SK-N-MC (cell line): Measurements from ENCODE around the gene COL12A1.

Experiments
- EZH2 ChIP-seq: fragments of 200-600 bp; sonication (generic); IDR thresholded peaks from one replicate; pipeline ENCODE4 v1.6.1; 2017; ENCODE audit warnings: antibody characterized with exemption
- POLR2AphosphoS5 ChIP-seq: IDR thresholded peaks from 2 replicates; pipeline ENCODE4 v1.6.1; 2012; ENCODE audit warnings: mild to moderate bottlenecking, low read depth, low read length, borderline replicate concordance

DNA sequence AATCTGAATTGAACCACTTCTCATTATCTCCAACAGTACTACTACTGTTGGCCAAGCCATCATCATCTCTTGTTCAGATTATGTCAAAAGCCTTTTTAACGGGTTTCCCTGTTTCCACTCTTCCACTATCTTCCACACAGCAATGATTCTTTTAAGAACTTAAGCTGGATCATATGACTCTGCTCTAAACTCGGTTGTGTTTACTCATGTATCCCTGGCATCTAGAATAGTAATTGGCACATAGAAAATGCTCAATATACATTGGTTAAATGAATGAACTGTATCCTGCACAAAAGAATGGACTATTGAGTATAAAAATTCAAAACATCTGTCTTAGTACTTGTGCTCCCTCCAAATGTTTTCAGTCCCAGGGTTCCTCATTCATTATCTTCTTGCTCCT, 40.5 kb upstream of the COL12A1 start:
- no peak for TF ChIP-seq EZH2
- no peak for TF ChIP-seq POLR2AphosphoS5
